HepG2 (cell line): Measurements from ENCODE around the gene SBK1. TPM values are rescaled to one million over a fixed set of nuclear protein-coding genes. Genes with fewer than 3 reads are reported as not detected.

Experiments
- ATAC-seq: fragments of 200-7000 bp; cut with Tn5 transposase; 3 replicates; pipeline ENCODE4 v1.9.1; 2020; ENCODE audit warnings: mild to moderate bottlenecking, moderate library complexity
- BruUV-seq: library from RNA; stranded (reverse); fragments of 400-500 nt; replicated peaks from 2 replicates; lab custom pipeline; 2021; lab: Mats Ljungman, UMichigan
- CTCF ChIA-PET: fragments of 300-600 bp; formaldehyde crosslinking; extraction: SDS; loops from one replicate; lab custom pipeline; 2021; ENCODE audit warnings: low total read pairs, inconsistent platforms, low intra/inter-chr PET ratio; lab: Yijun Ruan, JAX
- POLR2A ChIA-PET: fragments of 350-600 bp; sonication (Branson Sonifier 250); formaldehyde crosslinking; loops from one replicate; lab custom pipeline; 2020; ENCODE audit warnings: antibody characterized with exemption, inconsistent platforms; lab: Yijun Ruan, JAX
- DNase-seq: peaks from one replicate; pipeline ENCODE4 v3.0.0-alpha.2; 2015; ENCODE audit warnings: low spot score
- FAIRE-seq: peaks from 3 replicates; lab custom pipeline; 2011; peaks lifted over from hg19 to GRCh38; lab: Jason Lieb, UNC
- H2AFZ ChIP-seq: one replicate; pipeline ENCODE4 v1.6.1; 2011; ENCODE audit warnings: low read length, inconsistent platforms
- H3K27ac ChIP-seq: fragments of 300-600 bp; 3 replicates; pipeline ENCODE4 v1.8.0; 2011; ENCODE audit warnings: mixed run types, mild to moderate bottlenecking, mixed read lengths, low read length, inconsistent platforms; ENCODE audit not compliant: insufficient read depth; ENCODE audit errors: extremely low read length
- H3K27me3 ChIP-seq, 2 experiments: fragments of 200-600 bp in 1 of 2; 2 replicates in 1 of 2; 3 replicates in 1 of 2; pipeline versions ENCODE4 v1.6.0 to v1.8.0; 2011; ENCODE audit warnings: low read length in 2 of 2, mild to moderate bottlenecking in 2 of 2, moderate library complexity in 2 of 2, inconsistent platforms in 1 of 2; ENCODE audit not compliant: insufficient read depth in 2 of 2, control insufficient read depth in 1 of 2
- H3K36me3 ChIP-seq, 2 experiments: fragments of 200-600 bp in 1 of 2; replicated peaks in 1 of 2; 2 replicates in 1 of 2; 3 replicates in 1 of 2; pipeline versions ENCODE4 v1.5.1 to v1.8.0; 2011; ENCODE audit warnings: low read length in 2 of 2, inconsistent platforms in 1 of 2; ENCODE audit not compliant: insufficient read depth in 2 of 2, control insufficient read depth in 1 of 2
- H3K4me1 ChIP-seq: 2 replicates; pipeline ENCODE4 v1.5.1; 2012; ENCODE audit warnings: low read length, inconsistent platforms; ENCODE audit not compliant: insufficient read depth
- H3K4me2 ChIP-seq: 2 replicates; pipeline ENCODE4 v1.6.0; 2011; ENCODE audit warnings: low read depth, low read length, inconsistent platforms
- H3K4me3 ChIP-seq, 3 experiments: fragments of 200-600 bp in 1 of 3; sonication (generic), shearing (Covaris generic) in 1 of 3; replicated peaks in 1 of 3; 2 replicates each; pipeline ENCODE4 v1.5.1; 2011 to 2016; ENCODE audit warnings: low read length in 3 of 3, inconsistent platforms in 2 of 3, low read depth in 2 of 3, mild to moderate bottlenecking in 2 of 3, control low read depth in 1 of 3, mixed read lengths in 1 of 3; ENCODE audit not compliant: insufficient read depth in 1 of 3
- H3K79me2 ChIP-seq: one replicate; pipeline ENCODE4 v1.6.1; 2011; ENCODE audit warnings: low read length, inconsistent platforms; ENCODE audit not compliant: insufficient read depth
- H3K9ac ChIP-seq: 2 replicates; pipeline ENCODE4 v1.6.0; 2011; ENCODE audit warnings: mild to moderate bottlenecking, low read depth, low read length, inconsistent platforms; ENCODE audit not compliant: insufficient read depth
- H3K9me3 ChIP-seq: 2 replicates; pipeline ENCODE4 v1.5.1; 2012; ENCODE audit warnings: mild to moderate bottlenecking, low read length
- H4K20me1 ChIP-seq: 2 replicates; pipeline ENCODE4 v1.6.0; 2011; ENCODE audit warnings: inconsistent platforms, mild to moderate bottlenecking, low read length, moderate library complexity; ENCODE audit not compliant: insufficient read depth
- CREB3 ChIP-seq: sonication (generic); formaldehyde crosslinking; IDR thresholded peaks from 2 replicates; pipeline ENCODE4 v1.5.0; 2020; ENCODE audit warnings: missing genetic modification reagents
- DNMT3B ChIP-seq: conservative IDR thresholded peaks from 2 replicates; pipeline ENCODE4 v1.6.1; 2016; ENCODE audit warnings: missing biosample characterization, control low read depth
- FOXC1 ChIP-seq: sonication (generic); formaldehyde crosslinking; IDR thresholded peaks from 2 replicates; pipeline ENCODE4 v1.8.0; 2022; ENCODE audit warnings: mild to moderate bottlenecking, missing genetic modification reagents, borderline replicate concordance
- KAT7 ChIP-seq: IDR thresholded peaks from 2 replicates; pipeline ENCODE4 v1.6.1; 2018; ENCODE audit warnings: borderline replicate concordance, missing compliant biosample characterization
- LCORL ChIP-seq, 2 experiments: fragments of 450-650 bp in 1 of 2; sonication (generic) in 1 of 2; formaldehyde crosslinking in 1 of 2; IDR thresholded peaks; 2 replicates each; pipeline versions ENCODE4 v1.5.0 to v1.6.1; 2017 to 2020; ENCODE audit warnings: antibody characterized with exemption in 1 of 2, missing genetic modification reagents in 1 of 2
- MAFF ChIP-seq: IDR thresholded peaks from 2 replicates; pipeline ENCODE4 v1.6.1; 2011; ENCODE audit warnings: low read depth, low read length, improper control_type of control experiment
- MAFG ChIP-seq: sonication (generic); formaldehyde crosslinking; IDR thresholded peaks from 2 replicates; pipeline ENCODE4 v1.5.1; 2020; ENCODE audit warnings: mild to moderate bottlenecking, missing genetic modification reagents
- MBD4 ChIP-seq: IDR thresholded peaks from 2 replicates; pipeline ENCODE4 v1.6.1; 2012; ENCODE audit warnings: low read length, inconsistent platforms, borderline replicate concordance
- MIER2 ChIP-seq: IDR thresholded peaks from 2 replicates; pipeline ENCODE4 v1.6.1; 2016; ENCODE audit warnings: missing biosample characterization, missing genetic modification reagents
- REXO4 ChIP-seq: sonication (generic); formaldehyde crosslinking; IDR thresholded peaks from 2 replicates; pipeline ENCODE4 v1.8.0; 2022; ENCODE audit warnings: missing genetic modification reagents, mild to moderate bottlenecking, borderline replicate concordance
- RFXANK ChIP-seq: IDR thresholded peaks from 2 replicates; pipeline ENCODE4 v1.6.1; 2016
- TARDBP ChIP-seq: sonication (generic); formaldehyde crosslinking; IDR thresholded peaks from 2 replicates; pipeline ENCODE4 v1.8.0; 2022; ENCODE audit warnings: mild to moderate bottlenecking, missing genetic modification reagents
- TBX2 ChIP-seq: sonication (generic); formaldehyde crosslinking; IDR thresholded peaks from 2 replicates; pipeline ENCODE4 v1.5.0; 2020; ENCODE audit warnings: missing genetic modification reagents, mild to moderate bottlenecking, borderline replicate concordance
- THYN1 ChIP-seq: sonication (generic); formaldehyde crosslinking; IDR thresholded peaks from 2 replicates; pipeline ENCODE4 v1.8.1; 2023; ENCODE audit warnings: low read depth, mild to moderate bottlenecking, moderate library complexity, missing genetic modification reagents, borderline replicate concordance
- TSC22D2 ChIP-seq: sonication (generic); formaldehyde crosslinking; IDR thresholded peaks from 2 replicates; pipeline ENCODE4 v1.5.1; 2020; ENCODE audit warnings: missing genetic modification reagents, mild to moderate bottlenecking, borderline replicate concordance
- ZBTB43 ChIP-seq: sonication (generic); formaldehyde crosslinking; conservative IDR thresholded peaks from 2 replicates; pipeline ENCODE4 v1.4.0; 2020; ENCODE audit warnings: missing genetic modification reagents
- ZNF121 ChIP-seq: sonication (generic); formaldehyde crosslinking; IDR thresholded peaks from 2 replicates; pipeline ENCODE4 v1.5.0; 2020; ENCODE audit warnings: mild to moderate bottlenecking, missing genetic modification reagents
- ZNF468 ChIP-seq: sonication (generic); formaldehyde crosslinking; IDR thresholded peaks from 2 replicates; pipeline ENCODE4 v1.8.0; 2022; ENCODE audit warnings: mild to moderate bottlenecking, moderate library complexity, missing genetic modification reagents
- ZNF713 ChIP-seq: sonication (generic); formaldehyde crosslinking; IDR thresholded peaks from 2 replicates; pipeline ENCODE4 v1.4.0; 2020; ENCODE audit warnings: mild to moderate bottlenecking, missing genetic modification reagents
- ZNF784 ChIP-seq: sonication (generic); formaldehyde crosslinking; IDR thresholded peaks from 2 replicates; pipeline ENCODE4 v1.5.1; 2020; ENCODE audit warnings: missing genetic modification reagents, mild to moderate bottlenecking, borderline replicate concordance
- WGBS: methylation state at CpG from one replicate; pipeline ENCODE4 v1.1.6; 2017; ENCODE audit warnings: low lambda C conversion rate; 5-methylcytosine and 5-hydroxymethylcytosine counted together
- in situ Hi-C: cut with HindIII; loops from 2 replicates; pipeline ENCODE4 v1.10.0; 2017; ENCODE audit warnings: low pct_unique_long_range_greater_than_20kb; ENCODE audit not compliant: extremely low pct_ligation_motif_present
- intact Hi-C: fragments of 100-400 bp; cut with micrococcal nuclease; formaldehyde crosslinking; loops from one replicate; pipeline ENCODE4 v1.10.0; 2022; ENCODE audit not compliant: unreplicated experiment
- polyA plus RNA-seq, 8 experiments: library from polyadenylated mRNA; depleted of rRNA in 3 of 8; stranded (reverse) in 7 of 8; unstranded in 1 of 8; fragments of >200 nt; fragmentation: Illumina TruSeq in 4 of 8; extraction: Trizol in 4 of 8; gene quantifications; 2 replicates each; pipeline versions ENCODE4 v1.2.1 to v1.2.3, GENCODE V29; 2011 to 2016; ENCODE audit warnings: low read depth in 4 of 8, missing spikeins in 1 of 8, mixed read lengths in 1 of 8; ENCODE audit not compliant: insufficient read depth in 1 of 8
- total RNA-seq, 5 experiments: library from RNA; depleted of rRNA; stranded (reverse); fragments of >200 nt; fragmentation: Illumina TruSeq; extraction: Trizol; gene quantifications; 2 replicates each; pipeline ENCODE4 v1.2.3, GENCODE V29; 2016; ENCODE audit warnings: low read depth in 1 of 5

SBK1 gene
- total and polyA plus RNA-seq, 2 of the 13 experiments (the other 11 are each of a cell fraction or from before 2014, with no cell fraction given) = 0.15 to 0.17 TPM

- TF ChIP-seq ZNF468 (no peak), MIER2 (no peak), MBD4 (no peak), ZNF784 (CRISPR knock-in tag) (no peak), FOXC1 (CRISPR knock-in tag) (no peak), TSC22D2 (CRISPR knock-in tag) (no peak), REXO4 (CRISPR knock-in tag) (no peak), MAFG (CRISPR knock-in tag) (no peak), DNMT3B (CRISPR knock-in tag) (0 out of 2 replicates have a peak, but pooled peaks have one; percentile 72), ZBTB43 (CRISPR knock-in tag) (no peak), RFXANK (no peak)
Observed at GRCh38 chr16:28324235-28324886, 32.0 kb downstream of the SBK1 start (continued).

- CTCF ChIA-PET = no interaction called here
- ATAC-seq (no peak), DNase-seq (no peak), FAIRE-seq (no peak)
- H4K20me1 ChIP-seq = no peaks in the 10 kb centered on the region
- H3K9me3 ChIP-seq = no peaks in the 10 kb centered on the region
- peak overlapping the region; percentile 66 for H3K4me2 ChIP-seq
- no peak overlapping the region for H2AFZ ChIP-seq
- H3K4me3 ChIP-seq = peak overlapping the region in 1 of 3 experiments; percentile 54; a peak in 2 of 6 replicates
- H3K27me3 ChIP-seq = peaks cover 4 to 5% of the 10 kb centered on the region in 2 experiments; a peak in 2 of 5 replicates
- POLR2A ChIA-PET = interaction anchor here (1.0 to 1.1 kb wide), 2 partner anchors 225 to 285 kb away, joined by 3 to 8 read pairs; partner anchors contain the start of gene SULT1A1
- no peaks in the 10 kb centered on the region for H3K36me3 ChIP-seq
- H3K27ac ChIP-seq = no peak overlapping the region
- in situ Hi-C loops = no loop called here
- no TSS peak for BruUV-seq
- H3K79me2 ChIP-seq = no peaks in the 10 kb centered on the region
- H3K4me1 ChIP-seq = peaks cover 33% of the 10 kb centered on the region
- intact Hi-C loops = no loop called here
- WGBS = 22% methylated on average over 3 of the region's 3 CpGs
- H3K9ac ChIP-seq = no peak overlapping the region
- TF ChIP-seq ZNF121 (CRISPR knock-in tag) = peak; percentile 91
- no peak for TF ChIP-seq LCORL (IDR thresholded peaks at IDR 0.05)
- 0 out of 2 replicates have a peak, but pooled peaks have one; percentile 0 for TF ChIP-seq LCORL (CRISPR knock-in tag; IDR thresholded peaks at IDR 0.05)
- peak; percentile 10; the same call in 1 of the 2 replicates for TF ChIP-seq TARDBP (CRISPR knock-in tag)
- TF ChIP-seq THYN1 (CRISPR knock-in tag) = no peak
- TF ChIP-seq TBX2 (CRISPR knock-in tag) = peak; percentile 47; the same call in 1 of the 2 replicates
- TF ChIP-seq ZNF713 (CRISPR knock-in tag) = no peak
- no peak for TF ChIP-seq KAT7 (CRISPR knock-in tag)
- no peak for TF ChIP-seq MAFF
- TF ChIP-seq CREB3 (CRISPR knock-in tag) = no peak
Observed at GRCh38 chr16:28324887-28325279, 32.6 kb downstream of the SBK1 start.
